HCT116 (cell line): Measurements from ENCODE around the gene ALDH1L2. TPM values are rescaled to one million over a fixed set of nuclear protein-coding genes. Genes with fewer than 3 reads are reported as not detected.

Source experiments
- ATAC-seq: fragments of 200-7000 bp; cut with Tn5 transposase; 2 replicates; pipeline ENCODE4 v1.9.1; 2020; ENCODE audit warnings: mild to moderate bottlenecking, moderate library complexity
- BruUV-seq: library from RNA; stranded (reverse); fragments of 400-500 nt; replicated peaks from 2 replicates; lab custom pipeline; 2021; lab: Mats Ljungman, UMichigan
- CTCF ChIA-PET: fragments of 300-600 bp; sonication (Branson Sonifier 250); formaldehyde crosslinking; loops from one replicate; lab custom pipeline; 2021; ENCODE audit warnings: antibody characterized with exemption; lab: Charles Lee
- POLR2A ChIA-PET: fragments of 300-600, 350-600 bp; sonication (Branson Sonifier 250); formaldehyde crosslinking; loops from one replicate; lab custom pipeline; 2021; ENCODE audit warnings: antibody characterized with exemption; lab: Charles Lee
- RAD21 ChIA-PET, 2 experiments: fragments of 300-600 bp; sonication (Branson Sonifier 250); formaldehyde crosslinking; loops; one replicate each; lab custom pipeline; 2023; ENCODE audit warnings: low total read pairs in 2 of 2; ENCODE audit not compliant: uncharacterized antibody in 2 of 2, unreplicated experiment in 2 of 2, low non-redundant PET in 1 of 2; lab: Charles Lee
- DNase-seq: peaks from one replicate; pipeline ENCODE4 v3.0.0-alpha.2; 2010; ENCODE audit warnings: low read depth, low spot score
- H2AFZ ChIP-seq: fragments of 200-600 bp; shearing (Covaris generic), sonication (generic); 2 replicates; pipeline ENCODE4 v1.6.1; 2017; ENCODE audit warnings: low read depth, mixed run types, mixed read lengths, antibody characterized with exemption, low read length; ENCODE audit not compliant: poor library complexity, severe bottlenecking
- H3K27ac ChIP-seq: 2 replicates; pipeline ENCODE4 v1.5.1; 2012; ENCODE audit warnings: low read depth, low read length
- H3K27me3 ChIP-seq: fragments of 200-600 bp; sonication (generic); 2 replicates; pipeline ENCODE4 v1.6.1; 2016; ENCODE audit warnings: mixed run types, low read length, mixed read lengths; ENCODE audit not compliant: insufficient read depth
- H3K36me3 ChIP-seq, 2 experiments: fragments of 200-500 bp in 1 of 2; fragments of 200-600 bp in 1 of 2; sonication (Bioruptor generic) in 1 of 2; sonication (generic) in 1 of 2; 2 replicates each; pipeline versions ENCODE4 v1.5.1 to v1.6.1; 2014 to 2016; ENCODE audit warnings: low read length in 2 of 2, inconsistent platforms in 1 of 2, mixed read lengths in 1 of 2, mixed run types in 1 of 2; ENCODE audit not compliant: insufficient read depth in 2 of 2, control insufficient read depth in 1 of 2
- H3K4me1 ChIP-seq, 2 experiments: fragments of 200-600 bp in 1 of 2; sonication (generic) in 1 of 2; 2 replicates each; pipeline versions ENCODE4 v1.5.1 to v1.6.1; 2012 to 2017; ENCODE audit warnings: low read length in 2 of 2, inconsistent platforms in 1 of 2, mild to moderate bottlenecking in 1 of 2, mixed read lengths in 1 of 2, mixed run types in 1 of 2, moderate library complexity in 1 of 2; ENCODE audit not compliant: insufficient read depth in 2 of 2, control insufficient read depth in 1 of 2
- H3K4me2 ChIP-seq: fragments of 200-600 bp; sonication (generic); 2 replicates; pipeline ENCODE4 v1.6.1; 2017; ENCODE audit warnings: mixed run types, low read length, mixed read lengths
- H3K4me3 ChIP-seq, 2 experiments: fragments of 200-600 bp in 1 of 2; sonication (generic) in 1 of 2; replicated peaks in 1 of 2; 2 replicates each; pipeline ENCODE4 v1.5.1; 2011 to 2016; ENCODE audit warnings: low read length in 2 of 2, control low read depth in 1 of 2, low read depth in 1 of 2, mild to moderate bottlenecking in 1 of 2, mixed read lengths in 1 of 2, mixed run types in 1 of 2
- H3K79me2 ChIP-seq: fragments of 200-600 bp; sonication (generic); 2 replicates; pipeline ENCODE4 v1.6.1; 2017; ENCODE audit warnings: mild to moderate bottlenecking, mixed run types, low read length, moderate library complexity, mixed read lengths; ENCODE audit not compliant: insufficient read depth
- H3K9ac ChIP-seq: fragments of 200-600 bp; sonication (generic); 2 replicates; pipeline ENCODE4 v1.6.1; 2016; ENCODE audit warnings: low read length, mixed read lengths
- H3K9me2 ChIP-seq: fragments of 200-600 bp; sonication (generic), shearing (Covaris generic); 2 replicates; pipeline ENCODE4 v1.6.1; 2017; ENCODE audit warnings: mixed run types, mild to moderate bottlenecking, moderate library complexity; ENCODE audit not compliant: insufficient read depth
- H3K9me3 ChIP-seq, 2 experiments: fragments of 200-500 bp in 1 of 2; fragments of 200-600 bp in 1 of 2; sonication (Bioruptor generic) in 1 of 2; sonication (generic) in 1 of 2; 2 replicates each; pipeline ENCODE4 v1.6.1; 2014 to 2017; ENCODE audit warnings: low read length in 2 of 2, mixed read lengths in 2 of 2, inconsistent platforms in 1 of 2, low read depth in 1 of 2, mild to moderate bottlenecking in 1 of 2, mixed run types in 1 of 2, moderate library complexity in 1 of 2; ENCODE audit not compliant: control insufficient read depth in 1 of 2, insufficient read depth in 1 of 2
- H4K20me1 ChIP-seq: fragments of 200-600 bp; sonication (generic), shearing (Covaris generic); 2 replicates; pipeline ENCODE4 v1.6.1; 2017; ENCODE audit warnings: mixed run types, mild to moderate bottlenecking, moderate library complexity; ENCODE audit not compliant: insufficient read depth
- JUND ChIP-seq: IDR thresholded peaks from 2 replicates; pipeline ENCODE4 v1.6.1; 2012
- RAD21 ChIP-seq: IDR thresholded peaks from 2 replicates; pipeline ENCODE4 v1.6.1; 2012; ENCODE audit warnings: low read depth, mild to moderate bottlenecking
- ZNF274 ChIP-seq: fragments of 200-500 bp; sonication (Bioruptor generic); IDR thresholded peaks from 2 replicates; pipeline ENCODE4 v1.6.1; 2014; ENCODE audit warnings: mild to moderate bottlenecking, low read depth, low read length, inconsistent platforms
- intact Hi-C: fragments of 100-400 bp; cut with micrococcal nuclease; formaldehyde crosslinking; loops from 2 replicates; pipeline ENCODE4 v1.10.0; 2022
- total RNA-seq: library from RNA; stranded (reverse); gene quantifications from one replicate; pipeline ENCODE4 v1.2.1, GENCODE V29; 2021; ENCODE audit not compliant: unreplicated experiment
- TF ChIP-seq, protein P1 (sequence below): IDR thresholded peaks from 2 replicates; pipeline ENCODE4 v1.6.1; 2012
- TF ChIP-seq, protein P2 (sequence below), 3 experiments: fragments of 200-600 bp in 1 of 3; sonication (generic) in 1 of 3; IDR thresholded peaks in 2 of 3; conservative IDR thresholded peaks in 1 of 3; 2 replicates each; pipeline ENCODE4 v1.5.1; 2012 to 2017; ENCODE audit warnings: low read depth in 2 of 3, low read length in 2 of 3, antibody characterized with exemption in 1 of 3, borderline replicate concordance in 1 of 3, control low read depth in 1 of 3, mild to moderate bottlenecking in 1 of 3, mixed read lengths in 1 of 3, mixed run types in 1 of 3, moderate library complexity in 1 of 3; ENCODE audit not compliant: insufficient read depth in 1 of 3

ALDH1L2 gene
- total RNA-seq, 1 experiment from 2014 or later = 1.5 TPM

DNA sequence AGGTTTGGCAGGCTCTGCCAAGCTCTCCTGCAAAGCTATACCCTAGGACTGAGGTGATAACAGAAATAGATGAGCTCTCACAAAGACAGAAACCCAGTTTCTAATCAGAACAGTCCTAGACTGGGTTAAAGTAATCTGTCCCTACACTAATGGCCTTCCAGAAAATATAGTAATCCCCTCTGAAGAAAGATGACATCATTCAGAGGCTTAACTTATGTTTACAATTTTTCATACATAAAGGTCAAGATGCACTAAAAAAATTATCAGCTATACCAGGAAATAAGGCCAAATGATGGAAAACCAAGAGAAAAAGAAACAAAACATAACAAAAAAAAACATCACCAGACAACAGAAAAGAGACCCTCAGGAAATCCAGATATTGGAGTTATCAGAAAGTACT is 18.4 kb upstream of the ALDH1L2 start:
- intact Hi-C loops = no loop called here
- CTCF ChIA-PET = interaction anchor here (1.0 kb wide), 1 partner anchor 50 kb away, joined by 3 read pairs; no protein-coding TSS in a partner anchor
- H3K27me3 ChIP-seq = no peaks in the 10 kb centered on the region
- H3K9ac ChIP-seq = no peak overlapping the region
- no peaks in the 10 kb centered on the region; the same call in 1 of the 2 replicates for H3K79me2 ChIP-seq
- H3K27ac ChIP-seq = no peak overlapping the region
- H3K36me3 ChIP-seq = no peaks in the 10 kb centered on the region
- POLR2A ChIA-PET = no interaction called here
- no peaks in the 10 kb centered on the region for H4K20me1 ChIP-seq
- no peaks in the 10 kb centered on the region for H3K9me2 ChIP-seq
- BruUV-seq = no TSS peak
- no peak for TF ChIP-seq ZNF274
- TF ChIP-seq JUND = no peak
- TF ChIP-seq, all 23 proteins: peak for 0
- ATAC-seq = no peak
- H2AFZ ChIP-seq = no peak overlapping the region
- no peaks in the 10 kb centered on the region for H3K9me3 ChIP-seq
- H3K4me3 ChIP-seq = no peak overlapping the region
- no peak for DNase-seq
- H3K4me2 ChIP-seq = no peak overlapping the region
- RAD21 ChIA-PET = no interaction called here
- peaks cover 6 to 22% of the 10 kb centered on the region in 2 experiments; a peak in 3 of 4 replicates for H3K4me1 ChIP-seq

DNA sequence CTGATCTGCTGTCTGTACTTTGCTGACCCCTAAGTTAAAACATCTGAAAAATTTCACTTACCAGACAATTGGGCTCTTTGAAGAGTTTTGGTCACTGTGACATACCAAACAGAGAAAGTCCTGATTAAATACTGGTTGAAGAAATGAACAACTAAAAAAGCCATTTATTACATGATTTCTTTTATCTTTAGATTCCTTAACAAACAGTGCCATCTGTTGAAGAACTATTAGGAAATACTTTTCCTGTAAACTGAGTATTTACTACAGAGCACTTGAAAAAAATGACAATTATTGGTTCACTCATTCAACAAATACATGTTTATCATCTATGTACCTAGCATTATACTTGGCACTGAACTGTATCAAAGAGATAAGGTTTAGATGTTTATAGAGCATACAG is 16.7 kb upstream of the ALDH1L2 start:
- no peaks in the 10 kb centered on the region for H3K27me3 ChIP-seq
- intact Hi-C loops = loop anchor here (2.0 kb wide), 1 partner anchor 900 kb away; no protein-coding TSS in a partner anchor
- RAD21 ChIA-PET = no interaction called here
- no peak for DNase-seq
- no TSS peak for BruUV-seq
- TF ChIP-seq ZNF274 = no peak
- TF ChIP-seq, protein P1, sequence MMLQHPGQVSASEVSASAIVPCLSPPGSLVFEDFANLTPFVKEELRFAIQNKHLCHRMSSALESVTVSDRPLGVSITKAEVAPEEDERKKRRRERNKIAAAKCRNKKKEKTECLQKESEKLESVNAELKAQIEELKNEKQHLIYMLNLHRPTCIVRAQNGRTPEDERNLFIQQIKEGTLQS = no peak
- peak; percentile 63 for TF ChIP-seq RAD21
- TF ChIP-seq, protein P2, sequence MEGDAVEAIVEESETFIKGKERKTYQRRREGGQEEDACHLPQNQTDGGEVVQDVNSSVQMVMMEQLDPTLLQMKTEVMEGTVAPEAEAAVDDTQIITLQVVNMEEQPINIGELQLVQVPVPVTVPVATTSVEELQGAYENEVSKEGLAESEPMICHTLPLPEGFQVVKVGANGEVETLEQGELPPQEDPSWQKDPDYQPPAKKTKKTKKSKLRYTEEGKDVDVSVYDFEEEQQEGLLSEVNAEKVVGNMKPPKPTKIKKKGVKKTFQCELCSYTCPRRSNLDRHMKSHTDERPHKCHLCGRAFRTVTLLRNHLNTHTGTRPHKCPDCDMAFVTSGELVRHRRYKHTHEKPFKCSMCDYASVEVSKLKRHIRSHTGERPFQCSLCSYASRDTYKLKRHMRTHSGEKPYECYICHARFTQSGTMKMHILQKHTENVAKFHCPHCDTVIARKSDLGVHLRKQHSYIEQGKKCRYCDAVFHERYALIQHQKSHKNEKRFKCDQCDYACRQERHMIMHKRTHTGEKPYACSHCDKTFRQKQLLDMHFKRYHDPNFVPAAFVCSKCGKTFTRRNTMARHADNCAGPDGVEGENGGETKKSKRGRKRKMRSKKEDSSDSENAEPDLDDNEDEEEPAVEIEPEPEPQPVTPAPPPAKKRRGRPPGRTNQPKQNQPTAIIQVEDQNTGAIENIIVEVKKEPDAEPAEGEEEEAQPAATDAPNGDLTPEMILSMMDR (IDR thresholded peaks at IDR 0.05 in 2 of 3, conservative IDR thresholded peaks at IDR 0.05 in 1 of 3; ENCODE audit: borderline replicate concordance in 1 of 3, insufficient read depth in 1 of 3, low read depth in 2 of 3, low read length in 2 of 3) = peak in 2 of 3 experiments; percentile 32 to 33; a peak in 2 of 6 replicates
- TF ChIP-seq, all 23 proteins: peak for 2
- Histone ChIP-seq H3K9me2 (no peaks in the 10 kb centered on the region), H2AFZ (peak overlapping the region; percentile 77), H3K4me2 (peak overlapping the region; percentile 60), H3K9me3 (no peaks in the 10 kb centered on the region), H3K4me1 (peaks cover 3 to 10% of the 10 kb centered on the region in 2 experiments; a peak in 3 of 4 replicates), H3K79me2 (no peaks in the 10 kb centered on the region), H3K36me3 (no peaks in the 10 kb centered on the region), H3K27ac (no peak overlapping the region), H4K20me1 (no peaks in the 10 kb centered on the region), H3K4me3 (no peak overlapping the region), H3K9ac (no peak overlapping the region)
- ATAC-seq = peak; percentile 54
- POLR2A ChIA-PET = no interaction called here
- CTCF ChIA-PET = interaction anchor here (1.1 kb wide), 1 partner anchor 719 kb away, joined by 5 read pairs; no protein-coding TSS in a partner anchor
